ENCODE data around the gene PSMA6.

GRCh38 chr14:35296545-35296944, 4.4 kb downstream of the PSMA6 start:
- TF ChIP-seq, protein P1, sequence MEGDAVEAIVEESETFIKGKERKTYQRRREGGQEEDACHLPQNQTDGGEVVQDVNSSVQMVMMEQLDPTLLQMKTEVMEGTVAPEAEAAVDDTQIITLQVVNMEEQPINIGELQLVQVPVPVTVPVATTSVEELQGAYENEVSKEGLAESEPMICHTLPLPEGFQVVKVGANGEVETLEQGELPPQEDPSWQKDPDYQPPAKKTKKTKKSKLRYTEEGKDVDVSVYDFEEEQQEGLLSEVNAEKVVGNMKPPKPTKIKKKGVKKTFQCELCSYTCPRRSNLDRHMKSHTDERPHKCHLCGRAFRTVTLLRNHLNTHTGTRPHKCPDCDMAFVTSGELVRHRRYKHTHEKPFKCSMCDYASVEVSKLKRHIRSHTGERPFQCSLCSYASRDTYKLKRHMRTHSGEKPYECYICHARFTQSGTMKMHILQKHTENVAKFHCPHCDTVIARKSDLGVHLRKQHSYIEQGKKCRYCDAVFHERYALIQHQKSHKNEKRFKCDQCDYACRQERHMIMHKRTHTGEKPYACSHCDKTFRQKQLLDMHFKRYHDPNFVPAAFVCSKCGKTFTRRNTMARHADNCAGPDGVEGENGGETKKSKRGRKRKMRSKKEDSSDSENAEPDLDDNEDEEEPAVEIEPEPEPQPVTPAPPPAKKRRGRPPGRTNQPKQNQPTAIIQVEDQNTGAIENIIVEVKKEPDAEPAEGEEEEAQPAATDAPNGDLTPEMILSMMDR (IDR thresholded peaks at IDR 0.05; ENCODE audit: insufficient read depth, low read length): no peak
- TF ChIP-seq POLR2AphosphoS5 (IDR thresholded peaks at IDR 0.05; ENCODE audit: low read depth) (no peak), REST (IDR thresholded peaks at IDR 0.05; ENCODE audit: insufficient replicate concordance, low read depth) (no peak)
